Measurements from ENCODE around the gene APOA5. TPM values are rescaled to one million over a fixed set of nuclear protein-coding genes. Genes with fewer than 3 reads are reported as not detected.
"Not testable (repeated sequence)": the region's sequence is repeated elsewhere in the genome, so short reads cannot be mapped to it uniquely, and the experiment has no call there.

The APOA5 gene
- total RNA-seq (not detected), polyA plus RNA-seq (not detected), total RNA-seq (0 reads per million in 6 experiments)

- peaks cover 0 to 2% (median 0%) of the 10 kb centered on the region in 9 donors for H3K9me3 Mint-ChIP-seq
- H3K4me1 Mint-ChIP-seq: peaks cover 20 to 29% (median 21%) of the 10 kb centered on the region in 4 donors
- POLR2A ChIA-PET: interaction anchor here (0.6 to 3.5 kb wide), 8 partner anchors 19 to 1723 kb away, joined by 3 to 29 read pairs (median 6); partner anchors contain the start of genes APOA1, BUD13 and SIK3
- ATAC-seq (no peak), DNase-seq (no peak)
- H3K4me3 Mint-ChIP-seq: peak within 1 kb of the TSS in 9 of 10 donors; percentile 4 to 84 (median 44)
- peak within 1 kb of the TSS in 7 of 10 donors; percentile 52 to 88 (median 77) for H3K27ac Mint-ChIP-seq
- H3K36me3 Mint-ChIP-seq: peaks cover 0 to 7% (median 0%) of the 10 kb centered on the region in 3 donors
- H3K27me3 Mint-ChIP-seq: peaks cover 0 to 5% (median 0%) of the 10 kb centered on the region in 5 donors
Observed at GRCh38 chr11:116791813-116792143, at the start of gene APOA5. TSS of gene APOA5 (minus strand) at chr11:116791879. CDS start at chr11:116791860, 19 bp downstream.

DNA sequence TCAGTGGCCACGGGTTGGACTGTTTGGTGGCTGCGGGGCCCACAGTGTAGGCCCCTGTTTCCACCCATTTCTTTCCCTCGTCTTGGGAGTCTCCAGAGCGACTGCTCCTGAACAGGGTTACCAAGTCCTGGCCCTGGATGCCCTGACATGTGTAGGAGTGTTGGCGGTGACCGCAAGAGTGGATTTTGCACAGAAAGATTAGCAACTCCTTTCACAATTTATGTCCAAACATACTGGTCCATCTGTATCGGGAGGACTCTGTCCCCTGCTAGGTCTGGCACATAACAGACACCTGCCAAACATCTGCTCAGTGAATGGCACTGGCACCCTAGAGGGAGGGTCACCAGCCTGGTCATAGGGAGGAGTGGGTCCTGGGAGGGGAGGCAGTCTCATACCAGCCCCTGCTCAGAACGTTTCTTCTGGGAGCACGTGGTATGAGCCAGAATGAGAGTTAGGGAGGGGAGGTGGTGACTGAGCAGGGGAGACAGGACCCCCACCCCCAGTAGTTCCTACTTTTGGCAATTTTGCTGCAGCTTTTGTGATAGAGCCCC lies 49.1 kb upstream of the APOA5 start:
- Mint-ChIP-seq H3K9me3 (no peaks in the 10 kb centered on the region), H3K4me3 (no peak overlapping the region), H3K4me1 (peaks cover 2 to 6% (median 5%) of the 10 kb centered on the region in 4 donors), H3K27ac (peak overlapping the region in 3 of 10 donors; percentile 37 to 67 (median 47)), H3K36me3 (peaks cover 0 to 25% (median 9%) of the 10 kb centered on the region in 3 donors), H3K27me3 (no peaks in the 10 kb centered on the region)
- no peak for DNase-seq
- POLR2A ChIA-PET: no interaction called here
- no peak for ATAC-seq

GRCh38 chr11:116840224-116840745 lies 48.6 kb upstream of the APOA5 start:
- H3K36me3 Mint-ChIP-seq: peaks cover 0 to 19% (median 5%) of the 10 kb centered on the region in 3 donors
- H3K4me1 Mint-ChIP-seq: peaks cover 2 to 11% (median 7%) of the 10 kb centered on the region in 4 donors
- H3K4me3 Mint-ChIP-seq: no peak overlapping the region
- POLR2A ChIA-PET: no interaction called here
- no peak overlapping the region for H3K27ac Mint-ChIP-seq
- no peaks in the 10 kb centered on the region for H3K9me3 Mint-ChIP-seq
- ATAC-seq: no peak
- no peaks in the 10 kb centered on the region for H3K27me3 Mint-ChIP-seq
- DNase-seq: no peak

- POLR2A ChIA-PET: interaction anchor here (5.7 kb wide), 1 partner anchor 15 kb away, joined by 60 read pairs; no protein-coding TSS in a partner anchor
- ATAC-seq: no peak
- peaks cover 0 to 6% (median 0%) of the 10 kb centered on the region in 3 donors for H3K36me3 Mint-ChIP-seq
- no peak overlapping the region for H3K27ac Mint-ChIP-seq
- H3K4me1 Mint-ChIP-seq: peaks cover 5 to 18% (median 15%) of the 10 kb centered on the region in 4 donors
- H3K4me3 Mint-ChIP-seq: peak overlapping the region in 1 of 10 donors; percentile 18
- no peak for DNase-seq
- H3K27me3 Mint-ChIP-seq: no peaks in the 10 kb centered on the region
- H3K9me3 Mint-ChIP-seq: no peaks in the 10 kb centered on the region
Observed at GRCh38 chr11:116838321-116839084, 46.8 kb upstream of the APOA5 start.

DNA sequence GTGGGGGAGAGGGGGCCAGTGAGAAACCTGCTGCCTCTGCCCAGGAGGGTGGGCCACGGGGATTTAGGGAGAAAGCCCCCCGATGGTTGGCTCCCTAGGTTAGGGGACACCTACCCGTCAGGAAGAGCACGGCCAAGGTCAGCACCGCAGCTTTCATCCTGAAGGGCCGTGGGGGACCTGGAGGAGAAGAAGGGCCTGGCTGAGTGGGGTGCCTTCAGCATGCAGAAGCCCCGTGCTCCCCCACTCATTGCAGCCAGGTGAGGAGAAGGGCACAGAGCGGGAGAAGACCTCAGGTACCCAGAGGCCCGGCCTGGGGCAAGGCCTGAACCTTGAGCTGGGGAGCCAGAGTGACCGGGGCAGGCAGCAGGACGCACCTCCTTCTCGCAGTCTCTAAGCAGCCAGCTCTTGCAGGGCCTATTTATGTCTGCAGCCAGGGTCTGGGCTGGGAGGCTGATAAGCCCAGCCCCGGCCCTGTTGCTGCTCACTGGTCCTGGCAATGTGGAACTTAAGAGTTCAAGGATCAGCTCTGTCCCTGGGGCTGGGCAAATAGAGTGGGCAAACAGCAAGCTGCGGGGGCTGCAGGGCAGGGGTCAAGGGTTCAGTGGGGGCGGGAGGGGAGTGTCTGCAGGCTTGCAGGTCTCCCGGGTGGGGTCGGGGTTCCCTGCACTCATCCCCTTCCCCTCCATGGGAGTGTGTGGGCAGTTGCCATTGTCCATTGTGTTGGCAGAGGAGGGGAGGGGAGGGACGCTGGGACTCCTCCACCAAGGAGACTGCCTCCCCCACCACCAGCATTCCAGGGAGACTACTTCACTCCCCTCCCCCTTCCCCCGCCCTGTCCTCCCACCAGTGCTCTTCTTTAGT lies 45.8 kb upstream of the APOA5 start, which contains the start of gene APOA1:
Gene APOA1 (minus strand): TSS at position 392 of the 861 bp plus-strand sequence. CDS start 235 bp downstream, at position 157.
- Mint-ChIP-seq H3K36me3 (no peaks in the 10 kb centered on the region), H3K27ac (no peak within 1 kb of the TSS), H3K27me3 (no peaks in the 10 kb centered on the region), H3K4me3 (peak within 1 kb of the TSS in 3 of 10 donors; percentile 6 to 85 (median 18)), H3K9me3 (no peaks in the 10 kb centered on the region), H3K4me1 (peaks cover 5 to 18% (median 15%) of the 10 kb centered on the region in 4 donors)
- DNase-seq: no peak
- no peak for ATAC-seq
- POLR2A ChIA-PET: interaction anchor here (0.6 to 5.7 kb wide), 3 partner anchors 16 to 50 kb away, joined by 6 to 60 read pairs (median 29); partner anchors contain the start of gene APOA5

- POLR2A ChIA-PET: interaction anchor here (0.8 to 5.7 kb wide), 7 partner anchors 12 to 261 kb away, joined by 3 to 60 read pairs (median 8); partner anchors contain the start of genes APOA5, BUD13, SIK3 and ZPR1
- no peaks in the 10 kb centered on the region for H3K27me3 Mint-ChIP-seq
- H3K4me3 Mint-ChIP-seq: peak overlapping the region in 2 of 10 donors; percentile 6 to 85
- no peak for DNase-seq
- H3K36me3 Mint-ChIP-seq: no peaks in the 10 kb centered on the region
- H3K27ac Mint-ChIP-seq: no peak overlapping the region
- no peak for ATAC-seq
- peaks cover 5 to 18% (median 15%) of the 10 kb centered on the region in 4 donors for H3K4me1 Mint-ChIP-seq
- no peaks in the 10 kb centered on the region for H3K9me3 Mint-ChIP-seq
Observed at GRCh38 chr11:116836632-116836991, 44.9 kb upstream of the APOA5 start.

DNA sequence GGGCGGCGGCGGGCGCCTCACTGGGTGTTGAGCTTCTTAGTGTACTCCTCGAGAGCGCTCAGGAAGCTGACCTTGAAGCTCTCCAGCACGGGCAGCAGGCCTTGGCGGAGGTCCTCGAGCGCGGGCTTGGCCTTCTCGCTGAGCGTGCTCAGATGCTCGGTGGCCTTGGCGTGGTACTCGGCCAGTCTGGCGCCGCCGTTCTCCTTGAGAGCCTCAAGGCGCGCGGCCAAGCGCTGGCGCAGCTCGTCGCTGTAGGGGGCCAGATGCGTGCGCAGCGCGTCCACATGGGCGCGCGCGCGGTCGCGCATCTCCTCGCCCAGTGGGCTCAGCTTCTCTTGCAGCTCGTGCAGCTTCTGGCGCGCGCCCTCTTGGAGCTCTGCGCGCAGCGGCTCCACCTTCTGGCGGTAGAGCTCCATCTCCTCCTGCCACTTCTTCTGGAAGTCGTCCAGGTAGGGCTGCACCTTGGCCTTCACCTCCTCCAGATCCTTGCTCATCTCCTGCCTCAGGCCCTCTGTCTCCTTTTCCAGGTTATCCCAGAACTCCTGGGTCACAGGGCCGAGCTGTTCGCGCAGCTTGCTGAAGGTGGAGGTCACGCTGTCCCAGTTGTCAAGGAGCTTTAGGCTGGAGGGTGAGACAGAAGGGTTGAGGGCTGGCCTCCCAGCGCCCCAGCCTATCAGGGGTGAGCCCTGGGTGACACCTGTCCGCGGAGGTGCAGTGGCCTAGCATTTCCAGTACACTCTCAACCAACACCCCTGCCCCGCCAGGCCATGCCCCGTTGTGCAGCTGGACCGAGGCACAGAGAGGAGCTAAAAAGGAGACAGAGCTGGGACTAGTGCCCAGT lies 44.3 kb upstream of the APOA5 start:
- Mint-ChIP-seq H3K4me1 (peaks cover 5 to 18% (median 15%) of the 10 kb centered on the region in 4 donors), H3K9me3 (no peaks in the 10 kb centered on the region), H3K27me3 (no peaks in the 10 kb centered on the region), H3K36me3 (no peaks in the 10 kb centered on the region), H3K4me3 (peak overlapping the region; percentile 66 to 88 (median 82)), H3K27ac (peak overlapping the region in 8 of 10 donors; percentile 60 to 91 (median 80))
- POLR2A ChIA-PET: interaction anchor here (0.8 to 5.7 kb wide), 11 partner anchors 13 to 395 kb away, joined by 3 to 60 read pairs (median 6); partner anchors contain the start of genes APOA5, BUD13, PAFAH1B2 and PCSK7
- ATAC-seq (peak; percentile 92 to 96), DNase-seq (peak; percentile 71 to 89 (median 80))

DNA sequence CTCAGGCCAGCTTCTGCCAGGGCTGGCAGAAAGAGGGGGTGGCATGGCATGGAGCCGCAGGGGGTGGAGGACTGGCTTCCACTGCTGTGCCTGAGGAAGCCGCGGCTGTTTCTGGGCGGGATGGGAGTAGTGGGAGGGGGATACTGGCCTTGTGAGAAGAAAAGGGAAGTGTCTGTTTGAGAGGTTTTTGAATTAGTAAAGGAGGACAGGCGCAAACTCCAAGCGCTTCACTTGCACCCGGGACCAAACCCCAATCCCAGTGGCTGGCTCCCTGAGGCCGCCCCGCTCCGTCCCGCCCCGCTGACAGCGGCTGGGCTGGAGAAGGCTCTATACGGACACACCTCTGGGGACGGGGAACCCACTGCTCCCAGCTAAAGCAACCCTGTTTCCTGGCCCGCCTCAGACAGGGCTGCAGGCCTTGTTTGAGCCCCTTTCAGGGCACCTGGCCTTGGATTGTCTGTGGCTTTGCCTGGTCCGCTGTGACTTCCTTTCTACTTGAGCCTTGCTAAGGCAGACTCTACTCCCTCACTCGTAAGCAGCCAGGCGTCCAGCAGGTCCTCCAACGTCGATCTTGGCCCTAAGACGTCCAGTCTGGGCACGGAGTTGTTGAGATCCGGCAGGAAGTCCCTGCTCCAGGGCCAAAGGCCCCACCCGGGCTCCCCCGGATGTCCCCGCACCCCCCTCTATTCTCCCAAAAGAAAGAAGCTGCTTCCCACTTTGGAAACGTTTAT lies 43.5 kb upstream of the APOA5 start:
- peak overlapping the region in 7 of 10 donors; percentile 31 to 87 (median 81) for H3K27ac Mint-ChIP-seq
- no peaks in the 10 kb centered on the region for H3K9me3 Mint-ChIP-seq
- H3K27me3 Mint-ChIP-seq: no peaks in the 10 kb centered on the region
- peaks cover 5 to 18% (median 14%) of the 10 kb centered on the region in 4 donors for H3K4me1 Mint-ChIP-seq
- no peaks in the 10 kb centered on the region for H3K36me3 Mint-ChIP-seq
- peak in 1 of 10 donors; percentile 17 for DNase-seq
- peak in 1 of 2 donors; percentile 21 for ATAC-seq
- POLR2A ChIA-PET: interaction anchor here (0.9 to 5.7 kb wide), 10 partner anchors 18 to 396 kb away, joined by 3 to 60 read pairs (median 8); partner anchors contain the start of genes APOA5, BUD13, PAFAH1B2 and PCSK7
- peak overlapping the region; percentile 66 to 88 (median 82) for H3K4me3 Mint-ChIP-seq

- H3K36me3 Mint-ChIP-seq, DNase-seq, H3K27me3 Mint-ChIP-seq, H3K9me3 Mint-ChIP-seq, ATAC-seq: not testable (repeated sequence)
- peak overlapping the region in 9 of 10 donors; percentile 37 to 82 (median 63) for H3K4me3 Mint-ChIP-seq
- peak overlapping the region in 5 of 10 donors; percentile 31 to 81 (median 54) for H3K27ac Mint-ChIP-seq
- POLR2A ChIA-PET: interaction anchor here (1.0 to 5.7 kb wide), 5 partner anchors 19 to 261 kb away, joined by 4 to 60 read pairs (median 20); partner anchors contain the start of genes APOA5 and ZPR1
- H3K4me1 Mint-ChIP-seq: peaks cover 5 to 18% (median 14%) of the 10 kb centered on the region in 4 donors
Observed at GRCh38 chr11:116834535-116835041, 42.9 kb upstream of the APOA5 start.

DNA sequence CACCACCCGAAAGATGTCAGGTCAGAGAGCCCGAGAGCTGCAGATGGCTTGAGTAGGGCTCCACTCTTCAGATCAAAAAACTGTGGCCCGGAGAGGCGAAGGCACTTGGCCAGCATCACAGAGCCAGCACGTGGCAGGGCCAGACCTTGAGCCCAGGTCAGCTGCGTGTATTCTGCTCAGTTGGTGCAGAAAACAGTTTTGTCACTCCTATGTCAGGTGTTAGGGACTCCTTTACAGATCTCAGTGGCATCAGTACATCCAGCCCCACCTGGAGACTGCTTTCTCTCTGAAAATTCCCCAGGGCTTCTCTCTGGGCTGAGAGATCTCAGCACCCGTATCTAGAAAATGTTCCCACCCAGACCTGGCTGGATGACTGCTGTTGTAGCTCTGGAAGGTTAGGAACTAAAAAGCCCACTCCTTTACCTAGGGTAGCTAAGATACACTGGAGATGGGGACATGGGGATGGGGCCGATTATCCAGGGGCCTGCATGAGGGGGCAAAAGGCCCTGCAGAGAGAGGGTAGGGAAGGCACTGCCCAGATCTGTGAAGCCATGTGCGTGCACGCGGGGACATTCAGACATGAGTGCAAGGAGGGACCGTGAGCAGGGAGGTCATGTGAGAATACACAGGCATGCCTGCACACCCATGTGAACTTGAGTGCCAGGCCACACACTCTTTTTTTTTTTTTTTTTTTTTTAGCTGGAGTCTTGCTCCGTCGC lies 42.3 kb upstream of the APOA5 start:
- Mint-ChIP-seq H3K36me3 (no peaks in the 10 kb centered on the region), H3K27me3 (no peaks in the 10 kb centered on the region), H3K4me3 (peak overlapping the region in 7 of 10 donors; percentile 24 to 51 (median 38)), H3K4me1 (peaks cover 5 to 18% (median 14%) of the 10 kb centered on the region in 4 donors), H3K9me3 (no peaks in the 10 kb centered on the region), H3K27ac (peak overlapping the region in 3 of 10 donors; percentile 27 to 66 (median 38))
- no peak for ATAC-seq
- POLR2A ChIA-PET: interaction anchor here (1.0 to 5.7 kb wide), 3 partner anchors 19 to 261 kb away, joined by 4 to 60 read pairs (median 9); no protein-coding TSS in a partner anchor
- no peak for DNase-seq

All from naive thymus-derived CD8-positive, alpha-beta T cell (primary cell).